HG02970 (cell line): ENCODE results near the gene RNASEL.
"Not testable (repeated sequence)": the region's sequence is repeated elsewhere in the genome, so short reads cannot be mapped to it uniquely, and the experiment has no call there.

Source experiments
- ATAC-seq: cut with Tn5 transposase; IDR thresholded peaks from one replicate; pipeline ENCODE4 v1.9.1; 2021; ENCODE audit warnings: mild to moderate bottlenecking, moderate library complexity, moderate number of reproducible peaks; ENCODE audit not compliant: unreplicated experiment, low FRiP score

Gene RNASEL

GRCh38 chr1:182588500-182589396 lies at the start of gene RNASEL:
Gene RNASEL, minus strand, starts transcription at chr1:182589256. Its CDS starts 2,450 bp downstream, at chr1:182586806.
- ATAC-seq: peak; percentile 68

GRCh38 chr1:182637769-182638168 lies 48.7 kb upstream of the RNASEL start:
- ATAC-seq: no peak

GRCh38 chr1:182635871-182636270 lies 46.8 kb upstream of the RNASEL start:
- no peak for ATAC-seq

- ATAC-seq: no peak
Observed at GRCh38 chr1:182634306-182635072, 45.4 kb upstream of the RNASEL start.

GRCh38 chr1:182633657-182634281 lies 44.7 kb upstream of the RNASEL start:
- ATAC-seq: no peak

GRCh38 chr1:182633031-182633430 lies 44.0 kb upstream of the RNASEL start:
- ATAC-seq: no peak

GRCh38 chr1:182632441-182632857 lies 43.4 kb upstream of the RNASEL start:
- not testable (repeated sequence) for ATAC-seq

GRCh38 chr1:182631954-182632353 lies 42.9 kb upstream of the RNASEL start:
- no peak for ATAC-seq

- ATAC-seq: no peak
Observed at GRCh38 chr1:182631053-182631677, 42.1 kb upstream of the RNASEL start.

GRCh38 chr1:182630586-182630985 lies 41.5 kb upstream of the RNASEL start:
- no peak for ATAC-seq

- ATAC-seq: no peak
Observed at GRCh38 chr1:182629499-182630096, 40.5 kb upstream of the RNASEL start.

- ATAC-seq: no peak
Observed at GRCh38 chr1:182629080-182629479, 40.0 kb upstream of the RNASEL start.

GRCh38 chr1:182628657-182629056 lies 39.6 kb upstream of the RNASEL start:
- ATAC-seq: no peak

GRCh38 chr1:182627622-182628021 lies 38.6 kb upstream of the RNASEL start:
- ATAC-seq: no peak

GRCh38 chr1:182626527-182626926 lies 37.5 kb upstream of the RNASEL start:
- no peak for ATAC-seq

- ATAC-seq: no peak
Observed at GRCh38 chr1:182625719-182626504, 36.9 kb upstream of the RNASEL start.

- no peak for ATAC-seq
Observed at GRCh38 chr1:182625024-182625423, 36.0 kb upstream of the RNASEL start.

- no peak for ATAC-seq
Observed at GRCh38 chr1:182624577-182624976, 35.5 kb upstream of the RNASEL start.

GRCh38 chr1:182622901-182623528 lies 34.0 kb upstream of the RNASEL start:
- peak; percentile 58 for ATAC-seq
